H1 (cell line): ENCODE data around the gene AP5Z1. TPM values are rescaled to one million over a fixed set of nuclear protein-coding genes. Genes with fewer than 3 reads are reported as not detected.
A peak's percentile ranks its signal among the peaks of the same experiment; 100 is the strongest.

ENCODE experiments used
- CEBPB ChIP-seq: IDR thresholded peaks from 2 replicates; pipeline ENCODE4 v1.6.1; 2012; ENCODE audit warnings: low read depth, low read length
- CHD2 ChIP-seq: IDR thresholded peaks from 2 replicates; pipeline ENCODE4 v1.6.1; 2012; ENCODE audit warnings: low read length, improper control_type of control experiment
- E2F6 ChIP-seq: IDR thresholded peaks from 2 replicates; pipeline ENCODE4 v1.6.1; 2012; ENCODE audit warnings: inconsistent platforms
- EP300 ChIP-seq, 2 experiments: IDR thresholded peaks; 1 replicate in 1 of 2; 2 replicates in 1 of 2; pipeline ENCODE4 v1.6.1; 2011 to 2012; ENCODE audit warnings: low read depth in 2 of 2, low read length in 2 of 2, mild to moderate bottlenecking in 2 of 2, borderline replicate concordance in 1 of 2, inconsistent platforms in 1 of 2, moderate library complexity in 1 of 2
- KDM4A ChIP-seq: IDR thresholded peaks from one replicate; pipeline ENCODE4 v1.7.1; 2012; ENCODE audit warnings: low read depth, mild to moderate bottlenecking, moderate library complexity, low read length, inconsistent platforms; ENCODE audit not compliant: severe bottlenecking
- POU5F1 ChIP-seq: IDR thresholded peaks from 2 replicates; pipeline ENCODE4 v1.6.1; 2011; ENCODE audit warnings: low read depth, mild to moderate bottlenecking, low read length, moderate library complexity
- SRF ChIP-seq: IDR thresholded peaks from 2 replicates; pipeline ENCODE4 v1.6.1; 2011; ENCODE audit warnings: mild to moderate bottlenecking, low read depth, low read length, moderate library complexity
- USF2 ChIP-seq: IDR thresholded peaks from 2 replicates; pipeline ENCODE4 v1.6.1; 2011; ENCODE audit warnings: low read length, improper control_type of control experiment
- polyA plus RNA-seq, 7 experiments: library from polyadenylated mRNA; depleted of rRNA in 3 of 7; stranded (reverse) in 5 of 7; unstranded in 2 of 7; fragments of >200 nt in 5 of 7; fragments of 200-250 nt in 2 of 7; gene quantifications; 1 replicate in 5 of 7; 2 replicates in 1 of 7; 4 replicates in 1 of 7; pipeline versions ENCODE4 v1.2.1 to v1.2.3, GENCODE V29; 2011 to 2013; ENCODE audit warnings: missing spikeins in 2 of 7, mixed read lengths in 2 of 7
- total RNA-seq: library from RNA; stranded (reverse); fragmentation: NEBNext Ultra II Directional; extraction: Animal tissue kit (Norgen Biotek cat#: 25700); gene quantifications from 2 replicates; pipeline ENCODE4 v1.2.1, GENCODE V29; 2021

Gene AP5Z1
- total and polyA plus RNA-seq, 2 of the 8 experiments (the other 6 are each of a cell fraction or from before 2014, with no cell fraction given), result 24.0 to 24.7 TPM

GRCh38 chr7:4830176-4830575 lies 54.8 kb downstream of the AP5Z1 start (continued):
- TF ChIP-seq POU5F1 (no peak), E2F6 (0 out of 2 replicates have a peak, but pooled peaks have one; percentile 20), CHD2 (no peak), KDM4A (no peak), USF2 (no peak), CEBPB (no peak), EP300 (IDR thresholded peaks at IDR 0.05; ENCODE audit: borderline replicate concordance in 1 of 2, low read depth in 2 of 2, low read length in 2 of 2) (0 out of 3 replicates have a peak, but pooled peaks of 1 of the 2 experiments have one; percentile 21), SRF (no peak)
